Gastroesophageal sphincter (tissue), 3 donors: ENCODE results near the gene AGR3.

Source experiments
- EP300 ChIP-seq: sonication (generic); formaldehyde crosslinking; IDR thresholded peaks from one replicate; pipeline ENCODE4 v1.6.1; 2017; ENCODE audit warnings: antibody characterized with exemption, mild to moderate bottlenecking
- POLR2A ChIP-seq, 2 donors: fragments of 450-650 bp; IDR thresholded peaks; one replicate each; pipeline ENCODE4 v1.6.1; 2017; ENCODE audit warnings: antibody characterized with exemption in 2 of 2, mild to moderate bottlenecking in 2 of 2, moderate library complexity in 1 of 2
- TF ChIP-seq, protein P1 (sequence below), 4 experiments: fragments of 200-600 bp in 2 of 4; fragments of 450-650 bp in 2 of 4; sonication (generic) in 1 of 4; IDR thresholded peaks; one replicate each; pipeline ENCODE4 v1.5.1; 2017 to 2019; ENCODE audit warnings: antibody characterized with exemption in 4 of 4, mild to moderate bottlenecking in 2 of 4, moderate library complexity in 2 of 4

GRCh38 chr7:16810112-16810511 lies 71.7 kb downstream of the AGR3 start:
- TF ChIP-seq, protein P1, sequence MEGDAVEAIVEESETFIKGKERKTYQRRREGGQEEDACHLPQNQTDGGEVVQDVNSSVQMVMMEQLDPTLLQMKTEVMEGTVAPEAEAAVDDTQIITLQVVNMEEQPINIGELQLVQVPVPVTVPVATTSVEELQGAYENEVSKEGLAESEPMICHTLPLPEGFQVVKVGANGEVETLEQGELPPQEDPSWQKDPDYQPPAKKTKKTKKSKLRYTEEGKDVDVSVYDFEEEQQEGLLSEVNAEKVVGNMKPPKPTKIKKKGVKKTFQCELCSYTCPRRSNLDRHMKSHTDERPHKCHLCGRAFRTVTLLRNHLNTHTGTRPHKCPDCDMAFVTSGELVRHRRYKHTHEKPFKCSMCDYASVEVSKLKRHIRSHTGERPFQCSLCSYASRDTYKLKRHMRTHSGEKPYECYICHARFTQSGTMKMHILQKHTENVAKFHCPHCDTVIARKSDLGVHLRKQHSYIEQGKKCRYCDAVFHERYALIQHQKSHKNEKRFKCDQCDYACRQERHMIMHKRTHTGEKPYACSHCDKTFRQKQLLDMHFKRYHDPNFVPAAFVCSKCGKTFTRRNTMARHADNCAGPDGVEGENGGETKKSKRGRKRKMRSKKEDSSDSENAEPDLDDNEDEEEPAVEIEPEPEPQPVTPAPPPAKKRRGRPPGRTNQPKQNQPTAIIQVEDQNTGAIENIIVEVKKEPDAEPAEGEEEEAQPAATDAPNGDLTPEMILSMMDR (IDR thresholded peaks at IDR 0.05) = no peak
- TF ChIP-seq POLR2A (IDR thresholded peaks at IDR 0.05) (no peak), EP300 (no peak)
